OCI-LY3 (cell line): ENCODE data around the gene NDC1.

ENCODE experiments used
- H2AFZ ChIP-seq: fragments of 200-600, 300-600 bp; shearing (Covaris generic); 2 replicates; pipeline ENCODE4 v1.6.0; 2014; ENCODE audit warnings: antibody characterized with exemption, low read depth, low read length
- H3K27ac ChIP-seq: fragments of 200-600, 300-600 bp; sonication (generic); 2 replicates; pipeline ENCODE4 v1.5.1; 2014; ENCODE audit warnings: mild to moderate bottlenecking, low read length, moderate library complexity, mixed read lengths
- H3K27me3 ChIP-seq: fragments of 200-600, 300-600 bp; sonication (generic); 2 replicates; pipeline ENCODE4 v1.6.1; 2014; ENCODE audit warnings: low read depth, low read length, mixed read lengths
- H3K36me3 ChIP-seq: fragments of 200-600, 300-600 bp; sonication (generic); replicated peaks from 2 replicates; pipeline ENCODE3; 2014; ENCODE audit warnings: low read depth, low read length, mixed read lengths
- H3K4me1 ChIP-seq: fragments of 300-600, 200-600 bp; sonication (generic); 2 replicates; pipeline ENCODE4 v1.6.1; 2014; ENCODE audit warnings: low read length, mixed read lengths
- H3K4me2 ChIP-seq: fragments of 200-600, 300-600 bp; sonication (generic); 2 replicates; pipeline ENCODE4 v1.6.1; 2014; ENCODE audit warnings: low read length, mixed read lengths
- H3K4me3 ChIP-seq: fragments of 300-600, 200-600 bp; sonication (generic); 2 replicates; pipeline ENCODE4 v1.5.1; 2014; ENCODE audit warnings: antibody characterized with exemption, mild to moderate bottlenecking, low read length, moderate library complexity
- H3K79me2 ChIP-seq: fragments of 300-600, 200-600 bp; shearing (Covaris generic); 2 replicates; pipeline ENCODE4 v1.6.1; 2014; ENCODE audit warnings: mild to moderate bottlenecking, low read length, mixed read lengths
- H3K9ac ChIP-seq: fragments of 300-600, 200-600 bp; shearing (Covaris generic); 2 replicates; pipeline ENCODE4 v1.6.0; 2014; ENCODE audit warnings: mild to moderate bottlenecking, low read length, moderate library complexity
- H3K9me3 ChIP-seq: fragments of 200-600, 300-600 bp; shearing (Covaris generic); 2 replicates; pipeline ENCODE4 v1.6.1; 2014; ENCODE audit warnings: low read length, mixed read lengths; ENCODE audit not compliant: insufficient read depth
- H4K20me1 ChIP-seq: fragments of 200-600, 300-600 bp; sonication (generic); 2 replicates; pipeline ENCODE4 v1.6.1; 2016; ENCODE audit warnings: low read length, mixed read lengths; ENCODE audit not compliant: insufficient read depth
- CTCF ChIP-seq: fragments of 200-600, 300-600 bp; sonication (generic); IDR thresholded peaks from 2 replicates; pipeline ENCODE4 v1.5.1; 2014; ENCODE audit warnings: antibody characterized with exemption, low read length, low read depth
- EZH2phosphoT487 ChIP-seq: fragments of 200-600 bp; shearing (Covaris generic); IDR thresholded peaks from 2 replicates; pipeline ENCODE4 v1.6.1; 2018; ENCODE audit warnings: antibody characterized with exemption, mixed run types, low read depth

Gene NDC1

GRCh38 chr1:53716150-53716549 is 121.9 kb downstream of the NDC1 start:
- no peaks in the 10 kb centered on the region for H3K9me3 ChIP-seq
- H3K36me3 ChIP-seq: no peaks in the 10 kb centered on the region
- no peak for TF ChIP-seq CTCF
- no peak for TF ChIP-seq EZH2phosphoT487
- no peaks in the 10 kb centered on the region for H3K27me3 ChIP-seq
- H2AFZ ChIP-seq: no peak overlapping the region
- no peaks in the 10 kb centered on the region for H3K79me2 ChIP-seq
- H4K20me1 ChIP-seq: no peaks in the 10 kb centered on the region
- H3K27ac ChIP-seq: no peak overlapping the region
- no peak overlapping the region for H3K4me2 ChIP-seq
- no peak overlapping the region for H3K9ac ChIP-seq
- no peaks in the 10 kb centered on the region for H3K4me1 ChIP-seq
- H3K4me3 ChIP-seq: no peak overlapping the region

GRCh38 chr1:53715478-53715877 is 122.6 kb downstream of the NDC1 start:
- H4K20me1 ChIP-seq: no peaks in the 10 kb centered on the region
- no peak overlapping the region for H3K4me3 ChIP-seq
- H3K4me2 ChIP-seq: no peak overlapping the region
- no peak overlapping the region for H3K9ac ChIP-seq
- H3K27me3 ChIP-seq: no peaks in the 10 kb centered on the region
- H3K27ac ChIP-seq: no peak overlapping the region
- TF ChIP-seq CTCF (peak; percentile 46), EZH2phosphoT487 (no peak)
- no peaks in the 10 kb centered on the region for H3K9me3 ChIP-seq
- H3K36me3 ChIP-seq: no peaks in the 10 kb centered on the region
- no peak overlapping the region for H2AFZ ChIP-seq
- H3K79me2 ChIP-seq: no peaks in the 10 kb centered on the region
- H3K4me1 ChIP-seq: no peaks in the 10 kb centered on the region
